HEK293T (cell line): ENCODE data around the gene ANKRD13B.

Source experiments
- ARNT ChIP-seq: fragments of 450-650 bp; IDR thresholded peaks from 2 replicates; pipeline ENCODE4 v1.6.1; 2017; ENCODE audit warnings: mild to moderate bottlenecking
- ELF4 ChIP-seq: fragments of 450-650 bp; IDR thresholded peaks from 2 replicates; pipeline ENCODE4 v1.6.1; 2017; ENCODE audit warnings: antibody characterized with exemption
- FOXM1 ChIP-seq: fragments of 450-650 bp; IDR thresholded peaks from 2 replicates; pipeline ENCODE4 v1.6.1; 2017; ENCODE audit warnings: mild to moderate bottlenecking, borderline replicate concordance
- SP1 ChIP-seq: fragments of 450-650 bp; IDR thresholded peaks from 2 replicates; pipeline ENCODE4 v1.6.1; 2017
- SUZ12 ChIP-seq: fragments of 450-650 bp; IDR thresholded peaks from 2 replicates; pipeline ENCODE4 v1.6.1; 2016; ENCODE audit warnings: mild to moderate bottlenecking

GRCh38 chr17:29587591-29587990 lies 5.3 kb upstream of the ANKRD13B start:
- TF ChIP-seq ARNT (no peak), ELF4 (no peak), SP1 (no peak), SUZ12 (no peak), FOXM1 (no peak)
